Body of pancreas (tissue), 4 donors: ENCODE measurements around the gene SSBP1.

ENCODE experiments used
- POLR2A ChIP-seq, 3 donors: fragments of 450-650 bp; IDR thresholded peaks; one replicate each; pipeline ENCODE4 v1.6.1; 2016; ENCODE audit warnings: antibody characterized with exemption in 3 of 3, mild to moderate bottlenecking in 2 of 3
- TF ChIP-seq, protein P1 (sequence below), 7 experiments: fragments of 450-650 bp in 4 of 7; fragments of 200-600 bp in 3 of 7; sonication (generic) in 3 of 7; IDR thresholded peaks; one replicate each; pipeline ENCODE4 v1.5.1; 2016 to 2019; ENCODE audit warnings: antibody characterized with exemption in 7 of 7

DNA sequence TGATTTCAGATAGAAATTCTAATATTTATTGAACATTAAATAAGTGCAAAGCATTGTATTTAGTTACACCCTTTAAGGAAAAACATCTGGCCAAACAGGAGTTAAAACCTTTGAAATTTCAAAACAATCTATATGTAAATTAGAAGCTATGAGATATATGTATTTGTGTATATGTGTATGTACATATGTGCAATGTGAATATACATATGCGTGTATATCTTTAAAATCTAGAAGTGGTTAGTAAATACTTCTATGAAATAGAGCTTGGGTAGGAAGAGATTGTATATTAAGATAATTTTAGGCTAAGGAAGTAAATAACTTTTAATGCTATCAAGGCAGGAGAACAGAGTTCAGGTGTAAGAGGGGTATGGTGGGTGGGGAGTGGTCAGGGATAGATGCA, 20.7 kb upstream of the SSBP1 start:
- TF ChIP-seq, protein P1, sequence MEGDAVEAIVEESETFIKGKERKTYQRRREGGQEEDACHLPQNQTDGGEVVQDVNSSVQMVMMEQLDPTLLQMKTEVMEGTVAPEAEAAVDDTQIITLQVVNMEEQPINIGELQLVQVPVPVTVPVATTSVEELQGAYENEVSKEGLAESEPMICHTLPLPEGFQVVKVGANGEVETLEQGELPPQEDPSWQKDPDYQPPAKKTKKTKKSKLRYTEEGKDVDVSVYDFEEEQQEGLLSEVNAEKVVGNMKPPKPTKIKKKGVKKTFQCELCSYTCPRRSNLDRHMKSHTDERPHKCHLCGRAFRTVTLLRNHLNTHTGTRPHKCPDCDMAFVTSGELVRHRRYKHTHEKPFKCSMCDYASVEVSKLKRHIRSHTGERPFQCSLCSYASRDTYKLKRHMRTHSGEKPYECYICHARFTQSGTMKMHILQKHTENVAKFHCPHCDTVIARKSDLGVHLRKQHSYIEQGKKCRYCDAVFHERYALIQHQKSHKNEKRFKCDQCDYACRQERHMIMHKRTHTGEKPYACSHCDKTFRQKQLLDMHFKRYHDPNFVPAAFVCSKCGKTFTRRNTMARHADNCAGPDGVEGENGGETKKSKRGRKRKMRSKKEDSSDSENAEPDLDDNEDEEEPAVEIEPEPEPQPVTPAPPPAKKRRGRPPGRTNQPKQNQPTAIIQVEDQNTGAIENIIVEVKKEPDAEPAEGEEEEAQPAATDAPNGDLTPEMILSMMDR (IDR thresholded peaks at IDR 0.05) = no peak
- TF ChIP-seq POLR2A (IDR thresholded peaks at IDR 0.05) = no peak
